SK-N-SH (cell line): ENCODE results near the gene CNN2. TPM values are rescaled to one million over a fixed set of nuclear protein-coding genes. Genes with fewer than 3 reads are reported as not detected.

Source experiments
- CTCF ChIA-PET: fragments of 300-600, 350-600 bp; formaldehyde crosslinking; extraction: SDS; loops from one replicate; lab custom pipeline; 2021; lab: Yijun Ruan, JAX
- POLR2A ChIA-PET: fragments of 350-600 bp; sonication (Branson Sonifier 250); formaldehyde crosslinking; extraction: SDS; loops from one replicate; lab custom pipeline; 2020; ENCODE audit warnings: antibody characterized with exemption, inconsistent platforms; lab: Yijun Ruan, JAX
- DNase-seq: peaks from one replicate; pipeline ENCODE4 v3.0.0; 2012
- H2AFZ ChIP-seq: fragments of 200-600 bp; sonication (generic); 2 replicates; pipeline ENCODE4 v1.8.1; 2016; ENCODE audit warnings: antibody characterized with exemption, mild to moderate bottlenecking, low read depth
- H3F3A ChIP-seq: fragments of 200-600 bp; sonication (generic); replicated peaks from 2 replicates; pipeline ENCODE3; 2016; ENCODE audit warnings: antibody characterized with exemption, mild to moderate bottlenecking; ENCODE audit not compliant: insufficient read depth
- H3K27ac ChIP-seq, 2 experiments: fragments of 200-500 bp in 1 of 2; fragments of 200-600 bp in 1 of 2; sonication (Bioruptor generic) in 1 of 2; sonication (generic), shearing (Covaris generic) in 1 of 2; 2 replicates each; pipeline versions ENCODE4 v1.5.1 to v1.6.1; 2014 to 2016; ENCODE audit warnings: low read depth in 2 of 2, inconsistent platforms in 1 of 2, low read length in 1 of 2, mild to moderate bottlenecking in 1 of 2, mixed read lengths in 1 of 2
- H3K27me3 ChIP-seq: fragments of 200-600 bp; sonication (generic), shearing (Covaris generic); 2 replicates; pipeline ENCODE4 v1.6.1; 2016; ENCODE audit warnings: mixed run types; ENCODE audit not compliant: insufficient read depth
- H3K36me3 ChIP-seq, 2 experiments: fragments of 200-500 bp in 1 of 2; fragments of 200-600 bp in 1 of 2; sonication (Bioruptor generic) in 1 of 2; sonication (generic) in 1 of 2; replicated peaks in 1 of 2; 2 replicates each; pipeline versions ENCODE3 to v1.5.1; 2014 to 2016; ENCODE audit warnings: low read length in 1 of 2, mild to moderate bottlenecking in 1 of 2; ENCODE audit not compliant: insufficient read depth in 2 of 2, control insufficient read depth in 1 of 2
- H3K4me1 ChIP-seq, 2 experiments: fragments of 200-500 bp in 1 of 2; fragments of 200-600 bp in 1 of 2; sonication (Bioruptor generic) in 1 of 2; sonication (generic), shearing (Covaris generic) in 1 of 2; 2 replicates each; pipeline versions ENCODE4 v1.5.1 to v1.6.1; 2014 to 2016; ENCODE audit warnings: low read depth in 1 of 2, low read length in 1 of 2, mixed run types in 1 of 2; ENCODE audit not compliant: insufficient read depth in 2 of 2, control insufficient read depth in 1 of 2
- H3K4me2 ChIP-seq: fragments of 200-600 bp; sonication (generic), shearing (Covaris generic); 2 replicates; pipeline ENCODE4 v1.6.1; 2017; ENCODE audit warnings: mixed run types
- H3K4me3 ChIP-seq, 2 experiments: fragments of 200-500 bp in 1 of 2; fragments of 200-600 bp in 1 of 2; sonication (Bioruptor generic) in 1 of 2; sonication (generic), shearing (Covaris generic) in 1 of 2; 2 replicates each; pipeline versions ENCODE4 v1.5.1 to v1.8.1; 2014 to 2016; ENCODE audit warnings: low read depth in 2 of 2, inconsistent platforms in 1 of 2, low read length in 1 of 2, mild to moderate bottlenecking in 1 of 2, mixed read lengths in 1 of 2, moderate library complexity in 1 of 2
- H3K79me2 ChIP-seq: fragments of 200-600 bp; sonication (generic); 2 replicates; pipeline ENCODE4 v1.8.1; 2017; ENCODE audit warnings: mild to moderate bottlenecking; ENCODE audit not compliant: insufficient read depth
- H3K9ac ChIP-seq: fragments of 200-600 bp; sonication (generic); 2 replicates; pipeline ENCODE4 v1.6.1; 2017; ENCODE audit warnings: mixed run types
- H3K9me2 ChIP-seq: fragments of 200-600 bp; sonication (generic); 2 replicates; pipeline ENCODE4 v1.6.1; 2017; ENCODE audit warnings: mixed run types
- H3K9me3 ChIP-seq: fragments of 200-600 bp; sonication (generic); 2 replicates; pipeline ENCODE4 v1.6.1; 2017; ENCODE audit warnings: mixed run types, mild to moderate bottlenecking, moderate library complexity
- H4K20me1 ChIP-seq: fragments of 200-600 bp; sonication (generic); 2 replicates; pipeline ENCODE4 v1.6.1; 2017; ENCODE audit warnings: mild to moderate bottlenecking, mixed run types; ENCODE audit not compliant: insufficient read depth
- CHD2 ChIP-seq: fragments of 150-350 bp; IDR thresholded peaks from 2 replicates; pipeline ENCODE4 v1.6.1; 2018; ENCODE audit warnings: low read length; ENCODE audit not compliant: partially characterized antibody
- ELF1 ChIP-seq: IDR thresholded peaks from 2 replicates; pipeline ENCODE4 v1.4.0; 2012
- FOSL2 ChIP-seq: IDR thresholded peaks from 2 replicates; pipeline ENCODE4 v1.4.0; 2012; ENCODE audit warnings: low read depth, mild to moderate bottlenecking, moderate library complexity, borderline replicate concordance
- GATA2 ChIP-seq: sonication (generic); formaldehyde crosslinking; IDR thresholded peaks from 2 replicates; pipeline ENCODE4 v1.5.0; 2020; ENCODE audit warnings: mild to moderate bottlenecking, missing genetic modification reagents
- MXI1 ChIP-seq: IDR thresholded peaks from 2 replicates; pipeline ENCODE4 v1.6.1; 2012; ENCODE audit warnings: mild to moderate bottlenecking, low read depth, low read length, improper control_type of control experiment
- NFIC ChIP-seq: IDR thresholded peaks from 2 replicates; pipeline ENCODE4 v1.4.0; 2012; ENCODE audit warnings: borderline replicate concordance
- PBX3 ChIP-seq: IDR thresholded peaks from 2 replicates; pipeline ENCODE4; 2012
- RAD21 ChIP-seq: IDR thresholded peaks from 2 replicates; pipeline ENCODE4 v1.6.1; 2012; ENCODE audit warnings: mild to moderate bottlenecking, low read length
- RCOR1 ChIP-seq: fragments of 150-350 bp; IDR thresholded peaks from 2 replicates; pipeline ENCODE4 v1.6.1; 2017; ENCODE audit warnings: antibody characterized with exemption, low read length
- REST ChIP-seq: IDR thresholded peaks from 2 replicates; pipeline ENCODE4 v1.6.1; 2012; ENCODE audit warnings: mild to moderate bottlenecking, low read depth, low read length, moderate library complexity
- RFX5 ChIP-seq: IDR thresholded peaks from 2 replicates; pipeline ENCODE4 v1.6.1; 2012; ENCODE audit warnings: mild to moderate bottlenecking, improper control_type of control experiment, low read length
- SIN3A ChIP-seq: IDR thresholded peaks from 2 replicates; pipeline ENCODE4 v1.6.1; 2012; ENCODE audit warnings: low read depth, mild to moderate bottlenecking, low read length, moderate library complexity, borderline replicate concordance
- TEAD4 ChIP-seq: IDR thresholded peaks from 2 replicates; pipeline ENCODE4 v1.4.0; 2012; ENCODE audit warnings: mild to moderate bottlenecking, borderline replicate concordance; ENCODE audit not compliant: insufficient read depth
- USF2 ChIP-seq: fragments of 150-350 bp; IDR thresholded peaks from 2 replicates; pipeline ENCODE4 v1.6.1; 2017; ENCODE audit warnings: antibody characterized with exemption, low read length, low read depth, borderline replicate concordance
- YY1 ChIP-seq: IDR thresholded peaks from 2 replicates; pipeline ENCODE4 v1.4.0; 2012; ENCODE audit warnings: low read depth, mild to moderate bottlenecking
- WGBS: methylation state at CpG from one replicate; pipeline ENCODE4 v1.1.6; 2017; ENCODE audit warnings: low lambda C conversion rate; 5-methylcytosine and 5-hydroxymethylcytosine counted together
- polyA plus RNA-seq, 3 experiments: library from polyadenylated mRNA; depleted of rRNA; stranded (reverse); fragments of >200 nt; gene quantifications; 2 replicates each; pipeline ENCODE4 v1.2.3, GENCODE V29; 2012
- TF ChIP-seq, protein P1 (sequence below): fragments of 200-600 bp; sonication (generic); IDR thresholded peaks from 2 replicates; pipeline ENCODE4 v1.6.1; 2017; ENCODE audit warnings: antibody characterized with exemption, mild to moderate bottlenecking, moderate library complexity
- TF ChIP-seq, protein P2 (sequence below): IDR thresholded peaks from 2 replicates; pipeline ENCODE4 v1.4.0; 2012; ENCODE audit warnings: low read depth
- TF ChIP-seq, protein P3 (sequence below): fragments of 150-350 bp; IDR thresholded peaks from 2 replicates; pipeline ENCODE4 v1.6.1; 2016; ENCODE audit warnings: mild to moderate bottlenecking, low read depth, low read length
- TF ChIP-seq, protein P4 (sequence below): IDR thresholded peaks from 2 replicates; pipeline ENCODE4 v1.4.0; 2012; ENCODE audit warnings: low read depth, borderline replicate concordance

CNN2 gene
- polyA plus RNA-seq, 1 of the 3 experiments (the other 2 are of a cell fraction), result 279 TPM

DNA sequence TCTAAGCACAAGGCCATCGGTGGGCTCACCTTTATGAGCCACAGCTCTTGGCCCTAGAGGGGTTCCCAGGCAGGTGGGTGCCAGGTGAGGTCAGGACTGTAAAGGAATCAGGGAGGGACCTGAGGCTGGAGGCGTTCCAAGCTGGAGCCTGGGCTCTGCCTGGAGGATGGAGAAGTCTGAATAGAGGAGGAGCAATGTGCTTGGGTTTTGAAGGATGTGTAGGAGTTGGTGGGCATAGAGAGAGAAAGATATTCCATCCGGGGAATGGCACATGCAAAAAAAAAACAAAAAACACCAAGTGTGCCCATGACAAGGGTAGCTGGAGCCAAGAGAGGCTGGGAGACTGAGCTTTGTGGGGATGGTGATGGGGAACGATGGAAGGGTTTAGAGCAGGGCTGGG lies 23.8 kb upstream of the CNN2 start:
- H3K4me1 ChIP-seq, result peaks cover 0 to 4% of the 10 kb centered on the region in 2 experiments; a peak in 1 of 4 replicates
- H3K4me3 ChIP-seq, result no peak overlapping the region
- no peaks in the 10 kb centered on the region for H3K79me2 ChIP-seq
- H2AFZ ChIP-seq, result no peak overlapping the region
- DNase-seq, result no peak
- TF ChIP-seq, protein P1, sequence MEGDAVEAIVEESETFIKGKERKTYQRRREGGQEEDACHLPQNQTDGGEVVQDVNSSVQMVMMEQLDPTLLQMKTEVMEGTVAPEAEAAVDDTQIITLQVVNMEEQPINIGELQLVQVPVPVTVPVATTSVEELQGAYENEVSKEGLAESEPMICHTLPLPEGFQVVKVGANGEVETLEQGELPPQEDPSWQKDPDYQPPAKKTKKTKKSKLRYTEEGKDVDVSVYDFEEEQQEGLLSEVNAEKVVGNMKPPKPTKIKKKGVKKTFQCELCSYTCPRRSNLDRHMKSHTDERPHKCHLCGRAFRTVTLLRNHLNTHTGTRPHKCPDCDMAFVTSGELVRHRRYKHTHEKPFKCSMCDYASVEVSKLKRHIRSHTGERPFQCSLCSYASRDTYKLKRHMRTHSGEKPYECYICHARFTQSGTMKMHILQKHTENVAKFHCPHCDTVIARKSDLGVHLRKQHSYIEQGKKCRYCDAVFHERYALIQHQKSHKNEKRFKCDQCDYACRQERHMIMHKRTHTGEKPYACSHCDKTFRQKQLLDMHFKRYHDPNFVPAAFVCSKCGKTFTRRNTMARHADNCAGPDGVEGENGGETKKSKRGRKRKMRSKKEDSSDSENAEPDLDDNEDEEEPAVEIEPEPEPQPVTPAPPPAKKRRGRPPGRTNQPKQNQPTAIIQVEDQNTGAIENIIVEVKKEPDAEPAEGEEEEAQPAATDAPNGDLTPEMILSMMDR, result no peak
- TF ChIP-seq RAD21, result no peak
- TF ChIP-seq MXI1, result no peak
- TF ChIP-seq, protein P2, sequence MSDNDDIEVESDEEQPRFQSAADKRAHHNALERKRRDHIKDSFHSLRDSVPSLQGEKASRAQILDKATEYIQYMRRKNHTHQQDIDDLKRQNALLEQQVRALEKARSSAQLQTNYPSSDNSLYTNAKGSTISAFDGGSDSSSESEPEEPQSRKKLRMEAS, result no peak
- no peak for TF ChIP-seq PBX3
- TF ChIP-seq RCOR1, result no peak
- TF ChIP-seq SIN3A, result no peak
- TF ChIP-seq YY1, result no peak
- TF ChIP-seq, protein P3, sequence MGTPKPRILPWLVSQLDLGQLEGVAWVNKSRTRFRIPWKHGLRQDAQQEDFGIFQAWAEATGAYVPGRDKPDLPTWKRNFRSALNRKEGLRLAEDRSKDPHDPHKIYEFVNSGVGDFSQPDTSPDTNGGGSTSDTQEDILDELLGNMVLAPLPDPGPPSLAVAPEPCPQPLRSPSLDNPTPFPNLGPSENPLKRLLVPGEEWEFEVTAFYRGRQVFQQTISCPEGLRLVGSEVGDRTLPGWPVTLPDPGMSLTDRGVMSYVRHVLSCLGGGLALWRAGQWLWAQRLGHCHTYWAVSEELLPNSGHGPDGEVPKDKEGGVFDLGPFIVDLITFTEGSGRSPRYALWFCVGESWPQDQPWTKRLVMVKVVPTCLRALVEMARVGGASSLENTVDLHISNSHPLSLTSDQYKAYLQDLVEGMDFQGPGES, result no peak
- TF ChIP-seq GATA2, result no peak
- TF ChIP-seq REST, result no peak
- no peak for TF ChIP-seq CHD2
- no peak for TF ChIP-seq FOSL2
- no peak for TF ChIP-seq ELF1
- TF ChIP-seq, protein P4, sequence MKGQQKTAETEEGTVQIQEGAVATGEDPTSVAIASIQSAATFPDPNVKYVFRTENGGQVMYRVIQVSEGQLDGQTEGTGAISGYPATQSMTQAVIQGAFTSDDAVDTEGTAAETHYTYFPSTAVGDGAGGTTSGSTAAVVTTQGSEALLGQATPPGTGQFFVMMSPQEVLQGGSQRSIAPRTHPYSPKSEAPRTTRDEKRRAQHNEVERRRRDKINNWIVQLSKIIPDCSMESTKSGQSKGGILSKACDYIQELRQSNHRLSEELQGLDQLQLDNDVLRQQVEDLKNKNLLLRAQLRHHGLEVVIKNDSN, result no peak
- TF ChIP-seq RFX5, result no peak
- no peak for TF ChIP-seq TEAD4
- no peak for TF ChIP-seq NFIC
- TF ChIP-seq USF2, result no peak
- TF ChIP-seq, all 33 proteins: peak for 0
- Histone ChIP-seq H3K27me3 (peaks cover 42% of the 10 kb centered on the region), H3K4me2 (no peak overlapping the region), H3F3A (peaks cover 27% of the 10 kb centered on the region), H3K36me3 (no peaks in the 10 kb centered on the region), H3K9me3 (no peaks in the 10 kb centered on the region), H3K27ac (no peak overlapping the region), H4K20me1 (no peaks in the 10 kb centered on the region), H3K9me2 (no peaks in the 10 kb centered on the region), H3K9ac (no peak overlapping the region)
- WGBS, result 43% methylated on average over 4 of the region's 4 CpGs
- CTCF ChIA-PET, result interaction anchor here (0.9 to 2.0 kb wide), 2 partner anchors 242 to 354 kb away, joined by 3 to 6 read pairs; no protein-coding TSS in a partner anchor
- POLR2A ChIA-PET, result no interaction called here
